HTERT RPE-1 (cell line): ENCODE data around the gene RASSF3.
"Not testable (repeated sequence)": the region's sequence is repeated elsewhere in the genome, so short reads cannot be mapped to it uniquely, and the experiment has no call there.

Experiments
- in situ Hi-C: fragments of 300-500 bp; cut with MboI; formaldehyde crosslinking; loops from 4 replicates; pipeline ENCODE4 v1.14.3; 2020; ENCODE audit warnings: low sequenced_read_pairs

The RASSF3 gene

GRCh38 chr12:64688219-64688618 lies 77.9 kb downstream of the RASSF3 start:
- in situ Hi-C loops: no loop called here

GRCh38 chr12:64688715-64689114 lies 78.4 kb downstream of the RASSF3 start:
- in situ Hi-C loops: no loop called here

GRCh38 chr12:64690236-64690635 lies 79.9 kb downstream of the RASSF3 start:
- in situ Hi-C loops: not testable (repeated sequence)

GRCh38 chr12:64691227-64691794 lies 81.0 kb downstream of the RASSF3 start:
- in situ Hi-C loops: no loop called here

- in situ Hi-C loops: no loop called here
These were observed 81.7 kb downstream of the RASSF3 start for GRCh38 chr12:64691795-64692583.

- in situ Hi-C loops: no loop called here
These were observed 84.1 kb downstream of the RASSF3 start for GRCh38 chr12:64694130-64695040.

- in situ Hi-C loops: no loop called here
These were observed 85.3 kb downstream of the RASSF3 start for GRCh38 chr12:64695550-64695949.

GRCh38 chr12:64696080-64696741 lies 85.9 kb downstream of the RASSF3 start:
- in situ Hi-C loops: no loop called here

GRCh38 chr12:64699504-64700115 lies 89.3 kb downstream of the RASSF3 start:
- in situ Hi-C loops: loop anchor here (25.0 kb wide), 1 partner anchor 162 kb away; no protein-coding TSS in a partner anchor

GRCh38 chr12:64700532-64700931 lies 90.2 kb downstream of the RASSF3 start:
- in situ Hi-C loops: loop anchor here (25.0 kb wide), 1 partner anchor 163 kb away; no protein-coding TSS in a partner anchor

GRCh38 chr12:64701283-64701682 lies 91.0 kb downstream of the RASSF3 start:
- in situ Hi-C loops: loop anchor here (25.0 kb wide), 1 partner anchor 164 kb away; no protein-coding TSS in a partner anchor

GRCh38 chr12:64706306-64706705 lies 96.0 kb downstream of the RASSF3 start:
- in situ Hi-C loops: loop anchor here (25.0 kb wide), 1 partner anchor 169 kb away; no protein-coding TSS in a partner anchor

GRCh38 chr12:64706857-64707256 lies 96.6 kb downstream of the RASSF3 start:
- in situ Hi-C loops: loop anchor here (25.0 kb wide), 1 partner anchor 170 kb away; no protein-coding TSS in a partner anchor

GRCh38 chr12:64707362-64707761 lies 97.1 kb downstream of the RASSF3 start:
- in situ Hi-C loops: loop anchor here (25.0 kb wide), 1 partner anchor 170 kb away; no protein-coding TSS in a partner anchor

GRCh38 chr12:64707926-64708325 lies 97.6 kb downstream of the RASSF3 start:
- in situ Hi-C loops: loop anchor here (25.0 kb wide), 1 partner anchor 171 kb away; no protein-coding TSS in a partner anchor

GRCh38 chr12:64709429-64709828 lies 99.1 kb downstream of the RASSF3 start:
- in situ Hi-C loops: loop anchor here (25.0 kb wide), 1 partner anchor 172 kb away; no protein-coding TSS in a partner anchor

GRCh38 chr12:64713376-64713775 lies 103.1 kb downstream of the RASSF3 start:
- in situ Hi-C loops: loop anchor here (25.0 kb wide), 1 partner anchor 176 kb away; no protein-coding TSS in a partner anchor

- in situ Hi-C loops: loop anchor here (25.0 kb wide), 1 partner anchor 177 kb away; no protein-coding TSS in a partner anchor
These were observed 104.3 kb downstream of the RASSF3 start for GRCh38 chr12:64714551-64714968.

GRCh38 chr12:64716371-64716770 lies 106.1 kb downstream of the RASSF3 start:
- in situ Hi-C loops: loop anchor here (25.0 kb wide), 1 partner anchor 179 kb away; no protein-coding TSS in a partner anchor
